CD4-positive, CD25-positive, alpha-beta regulatory T cell (primary cell): ENCODE data around the gene SUSD1. TPM values are rescaled to one million over a fixed set of nuclear protein-coding genes. Genes with fewer than 3 reads are reported as not detected.

Experiments used
- ATAC-seq, 2 donors: fragments of 150-1000 bp; cut with Tn5 transposase; one replicate each; pipeline ENCODE4 v1.10.0; 2021; ENCODE audit warnings: low read depth in 2 of 2, moderate number of reproducible peaks in 2 of 2, moderate library complexity in 1 of 2
- DNase-seq, 3 donors: peaks; one replicate each; pipeline versions ENCODE4 v3.0.0 to v3.0.0-alpha.2; 2012 to 2022; ENCODE audit warnings: mixed read lengths in 1 of 3
- H3K27ac ChIP-seq: one replicate; pipeline ENCODE4 v1.7.0; 2013; ENCODE audit warnings: mild to moderate bottlenecking, low read length; ENCODE audit not compliant: insufficient read depth, poor library complexity, severe bottlenecking
- H3K27me3 ChIP-seq: one replicate; pipeline ENCODE4 v1.7.0; 2013; ENCODE audit warnings: low read length; ENCODE audit not compliant: control insufficient read depth, insufficient read depth
- H3K36me3 ChIP-seq: one replicate; pipeline ENCODE4 v1.7.0; 2013; ENCODE audit warnings: mild to moderate bottlenecking, low read length, moderate library complexity; ENCODE audit not compliant: control insufficient read depth, insufficient read depth
- H3K4me1 ChIP-seq: 2 replicates; pipeline ENCODE4 v1.7.0; 2013; ENCODE audit warnings: mild to moderate bottlenecking, low read length; ENCODE audit not compliant: insufficient read depth, control insufficient read depth, poor library complexity, severe bottlenecking
- H3K4me3 ChIP-seq: one replicate; pipeline ENCODE4 v1.7.0; 2013; ENCODE audit warnings: low read depth, mild to moderate bottlenecking, low read length, moderate library complexity
- H3K9me3 ChIP-seq, 2 experiments: 1 replicate in 1 of 2; 2 replicates in 1 of 2; pipeline ENCODE4 v1.7.0; 2013; ENCODE audit warnings: low read length in 2 of 2, mild to moderate bottlenecking in 1 of 2, moderate library complexity in 1 of 2; ENCODE audit not compliant: control insufficient read depth in 2 of 2
- H3K27ac Mint-ChIP-seq, 3 donors: one replicate each; pipeline ENCODE4 v1.8.0; 2020 to 2022; ENCODE audit warnings: mild to moderate bottlenecking in 3 of 3, mixed read lengths in 3 of 3, moderate library complexity in 2 of 3
- H3K27me3 Mint-ChIP-seq: one replicate; pipeline ENCODE4 v1.8.0; 2022; ENCODE audit warnings: mild to moderate bottlenecking, mixed read lengths
- H3K36me3 Mint-ChIP-seq: one replicate; pipeline ENCODE4 v1.8.0; 2020; ENCODE audit warnings: mixed read lengths
- H3K4me1 Mint-ChIP-seq, 4 donors: one replicate each; pipeline ENCODE4 v1.8.0; 2020 to 2022; ENCODE audit warnings: mixed read lengths in 4 of 4, mild to moderate bottlenecking in 1 of 4
- H3K4me3 Mint-ChIP-seq, 4 donors: one replicate each; pipeline ENCODE4 v1.8.0; 2020 to 2022; ENCODE audit warnings: mild to moderate bottlenecking in 4 of 4, mixed read lengths in 4 of 4, moderate library complexity in 3 of 4
- H3K9me3 Mint-ChIP-seq, 7 donors: one replicate each; pipeline ENCODE4 v1.8.0; 2020 to 2022; ENCODE audit warnings: mixed read lengths in 7 of 7, mild to moderate bottlenecking in 3 of 7, moderate library complexity in 2 of 7
- polyA plus RNA-seq, 4 donors: library from polyadenylated mRNA; unstranded; fragments of 300-500 nt; fragmentation: Illumina TruSeq; gene quantifications; one replicate each; pipeline ENCODE4 v1.2.3, GENCODE V29; 2021
- total RNA-seq: library from RNA; stranded (reverse); gene quantifications from one replicate; pipeline ENCODE4 v1.2.3, GENCODE V29; 2022

SUSD1 gene
- total and polyA plus RNA-seq, 5 donors from 2014 or later = 3.2 to 9.7 (median 7.0) TPM

DNA sequence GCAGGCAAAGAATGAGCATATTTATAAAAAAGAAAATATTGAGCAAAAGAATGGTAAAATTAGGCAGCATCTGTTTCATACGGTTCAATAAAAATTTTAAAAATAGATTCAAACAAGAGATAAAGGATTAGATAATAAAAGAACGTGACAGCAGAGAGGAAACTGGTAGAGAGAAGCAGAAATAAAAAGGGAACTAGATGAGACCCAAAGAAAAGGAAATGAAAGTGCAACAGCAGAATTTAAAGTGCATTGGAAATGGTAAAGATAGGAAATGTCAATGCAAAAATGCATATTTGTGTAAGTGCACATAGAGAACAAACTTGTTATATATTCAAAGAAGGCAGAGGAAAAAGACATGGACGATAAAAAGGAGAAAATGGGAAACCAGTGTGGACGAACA lies 70.2 kb downstream of the SUSD1 start:
- H3K27ac ChIP-seq = no peak overlapping the region
- no peak overlapping the region for H3K4me3 ChIP-seq
- H3K27ac Mint-ChIP-seq = no peak overlapping the region

GRCh38 chr9:112104401-112104800 lies 70.7 kb downstream of the SUSD1 start:
- Histone ChIP-seq H3K4me1 (no peaks in the 10 kb centered on the region), H3K27me3 (no peaks in the 10 kb centered on the region), H3K4me3 (no peak overlapping the region), H3K27ac (no peak overlapping the region), H3K9me3 (no peaks in the 10 kb centered on the region), H3K36me3 (no peaks in the 10 kb centered on the region)
- peaks cover 23% of the 10 kb centered on the region for H3K36me3 Mint-ChIP-seq
- no peak for ATAC-seq
- peaks cover 0 to 5% (median 2%) of the 10 kb centered on the region in 4 donors for H3K4me1 Mint-ChIP-seq
- H3K4me3 Mint-ChIP-seq = no peak overlapping the region
- no peaks in the 10 kb centered on the region for H3K9me3 Mint-ChIP-seq
- no peak for DNase-seq
- H3K27me3 Mint-ChIP-seq = no peaks in the 10 kb centered on the region
- H3K27ac Mint-ChIP-seq = no peak overlapping the region

More for the DNA sequence above, 70.2 kb downstream of the SUSD1 start:
- Mint-ChIP-seq H3K27me3 (no peaks in the 10 kb centered on the region), H3K4me3 (no peak overlapping the region), H3K9me3 (no peaks in the 10 kb centered on the region), H3K36me3 (peaks cover 23% of the 10 kb centered on the region), H3K4me1 (peaks cover 0 to 5% (median 2%) of the 10 kb centered on the region in 4 donors)
- DNase-seq (no peak), ATAC-seq (no peak)
- no peaks in the 10 kb centered on the region for H3K36me3 ChIP-seq
- H3K4me1 ChIP-seq = no peaks in the 10 kb centered on the region
- H3K9me3 ChIP-seq = no peaks in the 10 kb centered on the region
- no peaks in the 10 kb centered on the region for H3K27me3 ChIP-seq

DNA sequence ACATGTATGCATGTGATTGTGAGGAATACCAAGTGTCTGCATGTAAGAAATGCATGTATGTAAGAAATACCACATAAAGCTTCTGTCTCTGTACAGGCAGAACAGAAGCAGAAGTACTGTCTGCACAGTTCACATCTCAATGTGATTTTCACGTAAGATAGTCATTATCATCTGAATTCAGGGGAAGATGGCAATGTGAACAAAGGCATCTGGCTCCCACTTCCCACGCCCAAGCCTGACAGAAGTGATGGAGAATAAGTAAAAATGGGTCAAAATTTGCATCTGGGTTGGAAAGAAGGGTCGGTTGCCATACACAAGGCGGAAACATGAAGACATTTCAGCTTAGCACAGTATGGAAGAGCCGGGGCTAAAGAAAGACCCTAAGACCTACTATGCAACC lies 71.7 kb downstream of the SUSD1 start:
- no peaks in the 10 kb centered on the region for H3K27me3 Mint-ChIP-seq
- Histone ChIP-seq H3K4me1 (no peaks in the 10 kb centered on the region), H3K27me3 (no peaks in the 10 kb centered on the region), H3K4me3 (no peak overlapping the region), H3K36me3 (no peaks in the 10 kb centered on the region), H3K9me3 (no peaks in the 10 kb centered on the region), H3K27ac (no peak overlapping the region)
- no peaks in the 10 kb centered on the region for H3K9me3 Mint-ChIP-seq
- H3K4me3 Mint-ChIP-seq = no peak overlapping the region
- no peak overlapping the region for H3K27ac Mint-ChIP-seq
- DNase-seq (no peak), ATAC-seq (no peak)
- peaks cover 0 to 5% (median 2%) of the 10 kb centered on the region in 4 donors for H3K4me1 Mint-ChIP-seq
- peaks cover 24% of the 10 kb centered on the region for H3K36me3 Mint-ChIP-seq

DNA sequence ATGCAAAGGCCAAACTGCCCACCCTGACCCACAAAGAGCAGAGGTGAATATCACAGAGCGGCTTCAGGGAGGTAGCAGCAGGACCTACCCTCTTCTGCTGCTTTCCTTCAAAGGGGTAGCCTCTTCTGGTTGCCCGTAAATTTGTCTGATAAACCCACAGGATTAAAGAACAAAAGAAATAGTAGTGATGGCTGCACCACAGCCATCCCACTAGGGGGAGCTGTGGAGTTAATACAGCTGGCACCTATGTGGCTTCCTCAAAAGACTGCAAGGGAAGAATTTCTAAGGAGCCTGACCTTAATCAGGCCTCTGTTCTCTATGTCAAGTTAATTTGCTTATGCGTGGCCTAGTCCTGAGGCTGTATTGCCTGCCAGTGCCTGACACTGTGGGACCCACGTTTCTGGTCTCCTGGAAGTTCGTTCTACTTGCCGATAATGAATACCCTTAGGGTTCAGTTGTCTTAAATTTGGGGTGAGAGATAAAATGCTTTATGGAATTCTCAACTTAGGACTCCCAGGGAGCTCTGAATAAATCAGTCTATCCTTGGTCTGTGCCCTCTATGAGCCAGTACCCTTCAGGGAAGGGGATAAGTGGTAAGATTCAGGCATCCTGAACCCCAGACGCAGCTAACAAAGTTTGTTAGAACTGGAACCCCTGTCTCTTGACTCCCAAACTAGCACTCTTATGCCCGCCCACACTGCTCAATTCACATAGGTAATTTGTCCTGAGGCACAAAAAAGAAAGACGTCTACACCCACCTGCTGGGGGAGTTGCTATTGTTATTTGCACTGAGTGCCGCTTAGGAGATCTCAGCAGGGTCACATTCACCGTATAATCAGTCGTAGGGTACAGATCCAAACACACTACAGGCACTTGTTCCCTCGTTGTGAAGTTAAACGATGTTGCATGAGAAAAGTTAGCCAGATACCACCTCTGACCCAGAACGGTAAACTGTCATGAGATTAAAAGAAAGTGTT lies 77.1 kb downstream of the SUSD1 start:
- Histone ChIP-seq H3K4me1 (peaks cover 9% of the 10 kb centered on the region), H3K27me3 (no peaks in the 10 kb centered on the region), H3K36me3 (no peaks in the 10 kb centered on the region), H3K4me3 (no peak overlapping the region), H3K27ac (no peak overlapping the region), H3K9me3 (no peaks in the 10 kb centered on the region)
- H3K4me3 Mint-ChIP-seq = peak overlapping the region in 1 of 4 donors; percentile 48
- H3K9me3 Mint-ChIP-seq = no peaks in the 10 kb centered on the region
- DNase-seq (peak; percentile 56 to 83 (median 74)), ATAC-seq (peak; percentile 75 to 80)
- H3K27me3 Mint-ChIP-seq = peaks cover 4% of the 10 kb centered on the region
- peak overlapping the region in 2 of 3 donors; percentile 43 to 62 for H3K27ac Mint-ChIP-seq
- H3K36me3 Mint-ChIP-seq = peaks cover 32% of the 10 kb centered on the region
- H3K4me1 Mint-ChIP-seq = peaks cover 10 to 30% (median 19%) of the 10 kb centered on the region in 4 donors

- H3K36me3 ChIP-seq = no peaks in the 10 kb centered on the region
- Mint-ChIP-seq H3K9me3 (no peaks in the 10 kb centered on the region), H3K27ac (peak overlapping the region; percentile 21 to 29 (median 27)), H3K4me3 (peak overlapping the region in 2 of 4 donors; percentile 47 to 57), H3K36me3 (peaks cover 29% of the 10 kb centered on the region), H3K4me1 (peaks cover 10 to 30% (median 19%) of the 10 kb centered on the region in 4 donors), H3K27me3 (peaks cover 4% of the 10 kb centered on the region)
- DNase-seq (no peak), ATAC-seq (no peak)
- no peak overlapping the region for H3K4me3 ChIP-seq
- no peaks in the 10 kb centered on the region for H3K9me3 ChIP-seq
- no peaks in the 10 kb centered on the region for H3K27me3 ChIP-seq
- H3K27ac ChIP-seq = no peak overlapping the region
- H3K4me1 ChIP-seq = peaks cover 9% of the 10 kb centered on the region
Observed at GRCh38 chr9:112094948-112095681, 80.0 kb downstream of the SUSD1 start.

- H3K9me3 ChIP-seq = no peaks in the 10 kb centered on the region
- H3K27ac ChIP-seq = no peak overlapping the region
- H3K36me3 ChIP-seq = no peaks in the 10 kb centered on the region
- peaks cover 9% of the 10 kb centered on the region for H3K4me1 ChIP-seq
- ATAC-seq (no peak), DNase-seq (no peak)
- no peaks in the 10 kb centered on the region for H3K9me3 Mint-ChIP-seq
- H3K27me3 ChIP-seq = no peaks in the 10 kb centered on the region
- H3K4me1 Mint-ChIP-seq = peaks cover 10 to 30% (median 19%) of the 10 kb centered on the region in 4 donors
- peak overlapping the region in 2 of 3 donors; percentile 27 to 47 for H3K27ac Mint-ChIP-seq
- peak overlapping the region in 1 of 4 donors; percentile 49 for H3K4me3 Mint-ChIP-seq
- no peak overlapping the region for H3K4me3 ChIP-seq
- peaks cover 4% of the 10 kb centered on the region for H3K27me3 Mint-ChIP-seq
- H3K36me3 Mint-ChIP-seq = peaks cover 29% of the 10 kb centered on the region
Observed at GRCh38 chr9:112094241-112094640, 80.9 kb downstream of the SUSD1 start.

DNA sequence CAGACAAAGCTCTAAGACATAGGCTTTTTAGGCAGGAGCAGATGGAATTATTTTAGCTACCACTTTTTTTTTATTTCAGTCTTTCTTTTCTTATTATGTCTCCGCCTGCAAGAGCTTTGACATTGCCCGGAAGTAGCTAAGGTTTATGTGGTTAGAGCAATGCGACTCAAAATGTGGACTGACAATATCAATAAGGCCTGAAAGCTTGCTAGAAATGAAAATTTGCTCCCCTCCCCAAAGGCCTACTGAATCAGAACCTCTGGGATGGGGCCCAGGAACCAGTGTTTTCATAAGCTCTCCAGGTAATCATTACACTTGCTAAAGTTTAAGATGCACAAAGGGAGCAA lies 81.3 kb downstream of the SUSD1 start:
- ATAC-seq (peak in 1 of 2 donors; percentile 47), DNase-seq (peak in 1 of 3 donors; percentile 48)
- peaks cover 4% of the 10 kb centered on the region for H3K27me3 Mint-ChIP-seq
- Histone ChIP-seq H3K4me3 (peak overlapping the region; percentile 30), H3K36me3 (no peaks in the 10 kb centered on the region), H3K4me1 (peaks cover 9% of the 10 kb centered on the region), H3K27me3 (no peaks in the 10 kb centered on the region), H3K27ac (no peak overlapping the region), H3K9me3 (no peaks in the 10 kb centered on the region)
- H3K9me3 Mint-ChIP-seq = no peaks in the 10 kb centered on the region
- H3K36me3 Mint-ChIP-seq = peaks cover 29% of the 10 kb centered on the region
- H3K4me1 Mint-ChIP-seq = peaks cover 10 to 30% (median 19%) of the 10 kb centered on the region in 4 donors
- H3K4me3 Mint-ChIP-seq = peak overlapping the region in 3 of 4 donors; percentile 39 to 56 (median 49)
- peak overlapping the region in 2 of 3 donors; percentile 27 to 92 for H3K27ac Mint-ChIP-seq
